GM18498 (cell line): ENCODE results near the gene RNF217.

Experiments used
- ATAC-seq: cut with Tn5 transposase; IDR thresholded peaks from one replicate; pipeline ENCODE4 v1.9.1; 2021; ENCODE audit warnings: mild to moderate bottlenecking, moderate library complexity; ENCODE audit not compliant: unreplicated experiment

RNF217 gene

GRCh38 chr6:125095580-125096301, 133.5 kb downstream of the RNF217 start:
- ATAC-seq: no peak

GRCh38 chr6:125097186-125097585, 134.9 kb downstream of the RNF217 start:
- no peak for ATAC-seq

DNA sequence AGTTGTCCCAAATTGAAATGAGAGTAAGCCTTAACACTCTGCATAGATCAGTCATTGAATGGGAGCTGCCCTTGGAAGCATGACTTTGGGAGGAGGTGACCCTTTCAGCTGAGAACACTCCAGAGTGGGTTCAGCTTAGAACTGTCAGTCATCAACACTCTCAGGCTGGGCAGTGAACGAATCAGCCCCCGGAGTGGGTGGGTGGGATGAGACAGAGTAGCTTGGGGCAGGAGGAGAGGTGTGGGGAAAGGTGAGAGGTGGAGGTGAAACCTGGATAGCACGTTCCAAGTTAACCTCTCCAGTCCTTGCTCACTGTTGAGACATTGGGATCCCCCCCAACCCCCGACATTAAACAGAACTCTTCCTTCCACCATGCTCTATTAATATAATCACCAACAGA, 136.0 kb downstream of the RNF217 start:
- no peak for ATAC-seq

GRCh38 chr6:125099211-125100073, 137.2 kb downstream of the RNF217 start:
- peak; percentile 78 for ATAC-seq

GRCh38 chr6:125100074-125100652, 137.9 kb downstream of the RNF217 start:
- no peak for ATAC-seq

DNA sequence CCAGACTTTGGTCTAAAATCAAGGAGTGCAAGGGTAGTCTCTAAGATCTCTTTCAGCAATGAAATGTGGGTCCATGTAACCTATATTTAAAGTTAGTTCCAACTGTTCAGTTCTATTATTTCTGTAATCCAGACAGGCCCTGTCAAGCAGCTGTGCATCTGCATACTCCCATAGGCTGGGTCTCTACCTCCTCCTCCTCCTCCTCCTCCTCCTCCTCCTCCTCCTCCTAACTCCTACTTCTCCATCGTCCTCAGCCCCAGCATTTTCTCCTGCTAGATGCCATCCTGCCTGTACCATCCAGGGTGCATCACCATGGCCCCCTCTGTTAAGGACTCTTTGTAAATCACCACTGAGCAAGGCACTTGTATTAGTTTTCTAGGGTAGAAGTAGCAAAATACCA, 138.9 kb downstream of the RNF217 start:
- ATAC-seq: no peak

DNA sequence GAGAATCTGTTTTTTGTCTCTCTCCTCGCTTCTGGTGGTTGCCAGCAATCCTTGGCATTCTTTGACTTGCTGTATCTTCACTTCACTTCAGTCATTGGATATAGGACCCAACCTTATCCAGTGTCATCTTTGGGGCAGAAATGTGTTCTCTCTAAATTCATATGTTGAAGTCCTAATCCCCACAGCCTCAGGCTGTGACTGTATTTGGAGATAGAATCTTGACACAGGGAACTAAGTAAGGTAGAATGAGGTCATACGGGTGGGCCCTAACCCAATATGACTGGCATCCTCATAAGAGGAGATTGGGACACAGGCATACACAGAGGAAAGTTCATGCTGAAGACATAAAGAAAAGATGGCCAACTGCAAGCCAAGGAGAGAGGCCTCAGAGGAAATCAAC, 139.4 kb downstream of the RNF217 start:
- ATAC-seq: no peak

- ATAC-seq: no peak
These were observed 140.2 kb downstream of the RNF217 start for GRCh38 chr6:125102411-125102810.

- ATAC-seq: no peak
These were observed 140.7 kb downstream of the RNF217 start for GRCh38 chr6:125102891-125103290.

DNA sequence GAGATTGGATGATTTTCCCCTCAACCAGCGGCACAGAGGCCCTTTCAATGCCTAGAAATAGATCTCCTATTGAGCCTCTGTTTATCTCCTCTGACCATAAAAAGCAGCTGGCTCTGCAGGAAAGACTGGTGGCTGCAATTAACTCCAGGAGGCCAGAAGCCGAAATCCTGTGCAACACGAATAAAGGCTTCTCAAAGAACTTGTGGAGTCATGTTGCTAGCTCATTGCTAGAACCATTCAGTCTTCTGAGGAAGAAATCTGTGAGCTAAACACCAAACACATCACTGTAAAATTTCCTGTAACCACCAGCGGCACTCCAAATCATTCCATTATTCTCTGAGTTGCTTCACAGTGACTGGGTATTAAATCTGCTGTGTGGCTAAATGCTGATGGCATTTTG, 142.2 kb downstream of the RNF217 start:
- no peak for ATAC-seq

DNA sequence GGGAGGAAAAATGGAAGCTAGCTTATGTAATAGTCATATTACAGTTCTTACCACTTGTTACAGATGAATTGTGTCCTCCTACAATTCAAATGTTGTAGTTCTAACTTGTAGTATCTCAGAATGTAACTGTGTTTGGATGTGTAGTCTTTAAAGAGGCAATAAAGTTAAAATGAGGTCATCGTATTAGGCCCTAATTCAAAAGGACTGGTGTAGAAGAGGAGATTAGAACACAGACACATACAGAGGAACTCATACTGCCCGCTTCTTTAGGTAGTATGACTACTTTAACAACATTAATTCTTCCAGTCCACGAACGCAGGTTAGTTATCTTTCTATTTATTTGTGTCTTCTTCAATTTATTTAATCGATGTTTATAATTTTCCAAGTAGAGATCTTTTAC, 144.8 kb downstream of the RNF217 start:
- ATAC-seq: no peak

DNA sequence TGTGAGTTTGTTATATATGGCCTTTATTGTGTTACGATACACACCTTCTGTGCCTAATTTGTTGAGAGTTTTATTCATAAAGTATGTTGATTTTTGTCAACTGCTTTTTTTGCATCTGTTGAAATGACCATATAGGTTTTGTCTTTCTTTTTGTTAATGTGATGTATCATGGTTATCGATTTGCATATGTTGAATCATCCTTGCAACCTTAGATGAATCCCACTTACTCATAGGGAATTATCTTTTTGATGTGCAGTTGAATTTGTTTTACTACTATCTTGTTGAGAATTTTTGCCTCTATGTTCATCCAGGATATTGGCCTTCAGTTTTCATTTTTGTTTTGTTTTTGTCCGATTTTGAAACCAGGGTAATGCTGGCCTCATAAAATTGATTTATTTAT, 145.7 kb downstream of the RNF217 start:
- no peak for ATAC-seq

- ATAC-seq: no peak
These were observed 147.8 kb downstream of the RNF217 start for GRCh38 chr6:125110056-125110455.

DNA sequence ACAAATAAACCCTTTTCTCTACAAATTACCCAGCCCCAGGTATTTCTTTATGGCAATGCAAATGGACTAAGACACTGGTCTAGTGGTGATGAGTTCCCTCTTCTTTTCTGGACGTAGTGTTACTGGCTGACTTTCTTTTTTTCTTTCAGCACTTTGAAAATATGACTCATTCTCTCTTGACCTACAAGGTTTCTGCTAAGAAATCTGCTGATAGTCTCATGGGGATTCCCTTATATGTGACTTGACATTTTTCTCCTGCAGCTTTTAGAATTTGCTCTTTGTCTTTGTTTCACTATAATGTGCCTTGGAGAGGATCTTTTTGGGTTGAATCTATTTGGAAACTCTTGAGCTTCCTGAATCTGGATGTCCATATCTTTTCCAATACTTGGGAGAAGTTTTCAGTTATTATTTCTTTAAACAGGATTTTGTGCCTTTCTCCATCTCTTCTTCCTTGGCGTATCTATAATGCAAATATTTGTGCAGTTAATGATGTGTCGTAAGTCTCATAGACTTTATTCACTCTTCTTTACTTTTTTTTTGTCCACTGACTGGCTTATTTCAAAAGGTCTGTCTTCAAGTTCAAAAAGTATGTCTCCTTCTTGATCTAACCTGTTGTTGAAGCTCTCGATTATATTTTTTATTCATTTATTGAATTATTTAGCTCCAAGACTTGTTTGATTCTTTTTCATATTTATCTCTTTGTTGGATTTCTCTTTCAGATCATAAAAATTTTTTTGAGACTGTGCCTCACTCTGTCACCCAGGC, 149.2 kb downstream of the RNF217 start:
- no peak for ATAC-seq

GRCh38 chr6:125112934-125113333, 150.7 kb downstream of the RNF217 start:
- no peak for ATAC-seq

GRCh38 chr6:125114248-125114858, 152.1 kb downstream of the RNF217 start:
- ATAC-seq: peak; percentile 56

DNA sequence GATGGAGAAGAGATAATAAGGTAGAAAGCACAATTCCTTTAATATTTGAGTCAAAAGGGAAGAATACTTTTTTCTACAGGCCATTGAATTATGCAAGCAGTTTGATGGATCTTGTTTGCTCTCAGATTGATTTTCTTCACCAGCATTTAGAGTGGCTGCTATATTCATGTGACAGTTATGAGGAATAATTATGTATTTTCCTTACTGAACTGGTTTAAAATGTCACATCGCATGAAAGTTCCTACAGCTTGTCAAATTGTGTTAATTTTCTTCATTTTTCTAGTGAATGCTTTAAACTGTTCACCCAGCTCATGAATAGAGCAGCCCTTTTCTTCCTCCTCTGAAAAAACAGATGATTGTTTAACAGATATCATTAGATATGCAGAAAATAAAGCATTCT, 153.9 kb downstream of the RNF217 start:
- ATAC-seq: no peak

DNA sequence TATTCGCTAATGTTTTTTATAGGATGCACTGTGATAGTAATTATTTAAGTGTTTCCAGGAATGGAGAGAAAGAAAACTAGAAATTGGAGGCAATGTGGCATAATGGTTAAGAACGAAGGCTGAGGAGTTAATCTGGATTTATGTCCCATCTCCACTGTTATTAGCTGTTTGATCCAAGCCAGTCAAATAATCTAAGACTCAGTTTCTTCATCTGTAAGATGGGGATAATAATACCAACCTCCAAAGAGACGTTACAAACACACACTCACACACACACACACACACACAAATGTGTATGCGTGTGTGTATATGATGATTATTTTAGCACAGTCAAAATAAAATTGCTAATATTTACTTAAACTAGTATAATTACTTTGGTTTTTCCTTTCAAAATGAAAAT, 154.5 kb downstream of the RNF217 start:
- no peak for ATAC-seq

- no peak for ATAC-seq
These were observed 155.6 kb downstream of the RNF217 start for GRCh38 chr6:125117818-125118217.

- no peak for ATAC-seq
These were observed 157.9 kb downstream of the RNF217 start for GRCh38 chr6:125120054-125120590.
